Right lobe of liver (tissue), 4 donors: ENCODE data around the gene DRC1.

ENCODE experiments used
- POLR2A ChIP-seq: fragments of 450-650 bp; IDR thresholded peaks from one replicate; pipeline ENCODE4 v1.6.1; 2017; ENCODE audit warnings: antibody characterized with exemption, mild to moderate bottlenecking
- TF ChIP-seq, protein P1 (sequence below), 4 donors: fragments of 200-600 bp in 3 of 4; fragments of 450-650 bp in 1 of 4; IDR thresholded peaks; one replicate each; pipeline versions ENCODE4 v1.5.1 to v1.8.0; 2016 to 2022; ENCODE audit warnings: antibody characterized with exemption in 4 of 4, mild to moderate bottlenecking in 2 of 4
- donor health status: DM: no; HTN: no; CAD: no.
- donor health status: DM: no; HTN: no; CAD: no.
- donor health status: DM: no; HTN: yes; CAD: no.

DNA sequence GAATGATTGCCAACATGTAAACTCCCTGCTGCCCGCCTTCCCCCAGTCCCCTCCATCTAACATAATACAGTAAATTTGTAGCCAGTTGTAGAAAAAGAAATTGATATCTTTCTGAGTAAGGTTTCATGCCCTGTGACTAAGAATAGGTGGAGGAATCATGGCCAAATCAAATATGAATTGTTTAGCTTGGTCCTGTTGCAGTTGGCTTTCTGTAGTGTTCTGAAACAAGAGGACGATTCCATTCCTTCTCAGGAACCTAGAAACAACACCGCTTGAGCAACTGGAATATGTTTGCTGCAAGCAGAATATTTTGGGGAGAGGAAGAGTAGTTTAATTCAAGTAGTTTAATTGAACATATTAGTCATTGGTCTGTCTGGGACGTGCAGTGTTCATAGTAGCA lies 7.0 kb upstream of the DRC1 start:
- TF ChIP-seq, protein P1, sequence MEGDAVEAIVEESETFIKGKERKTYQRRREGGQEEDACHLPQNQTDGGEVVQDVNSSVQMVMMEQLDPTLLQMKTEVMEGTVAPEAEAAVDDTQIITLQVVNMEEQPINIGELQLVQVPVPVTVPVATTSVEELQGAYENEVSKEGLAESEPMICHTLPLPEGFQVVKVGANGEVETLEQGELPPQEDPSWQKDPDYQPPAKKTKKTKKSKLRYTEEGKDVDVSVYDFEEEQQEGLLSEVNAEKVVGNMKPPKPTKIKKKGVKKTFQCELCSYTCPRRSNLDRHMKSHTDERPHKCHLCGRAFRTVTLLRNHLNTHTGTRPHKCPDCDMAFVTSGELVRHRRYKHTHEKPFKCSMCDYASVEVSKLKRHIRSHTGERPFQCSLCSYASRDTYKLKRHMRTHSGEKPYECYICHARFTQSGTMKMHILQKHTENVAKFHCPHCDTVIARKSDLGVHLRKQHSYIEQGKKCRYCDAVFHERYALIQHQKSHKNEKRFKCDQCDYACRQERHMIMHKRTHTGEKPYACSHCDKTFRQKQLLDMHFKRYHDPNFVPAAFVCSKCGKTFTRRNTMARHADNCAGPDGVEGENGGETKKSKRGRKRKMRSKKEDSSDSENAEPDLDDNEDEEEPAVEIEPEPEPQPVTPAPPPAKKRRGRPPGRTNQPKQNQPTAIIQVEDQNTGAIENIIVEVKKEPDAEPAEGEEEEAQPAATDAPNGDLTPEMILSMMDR (IDR thresholded peaks at IDR 0.05) = no peak
- TF ChIP-seq POLR2A = no peak
